Panc1 (cell line): ENCODE measurements around the gene ALS2CL. TPM values are rescaled to one million over a fixed set of nuclear protein-coding genes. Genes with fewer than 3 reads are reported as not detected.

Experiments
- ATAC-seq: fragments of 200-7000 bp; cut with Tn5 transposase; 2 replicates; pipeline ENCODE4 v1.9.1; 2020; ENCODE audit warnings: mild to moderate bottlenecking, moderate library complexity
- BruUV-seq: library from RNA; stranded (reverse); fragments of 400-500 nt; replicated peaks from 2 replicates; lab custom pipeline; 2021; lab: Mats Ljungman, UMichigan
- CTCF ChIA-PET: fragments of 300-600 bp; sonication (Branson Sonifier 250); formaldehyde crosslinking; loops from one replicate; lab custom pipeline; 2022; ENCODE audit warnings: antibody characterized with exemption; lab: Charles Lee
- POLR2A ChIA-PET: fragments of 300-600 bp; sonication (Branson Sonifier 250); formaldehyde crosslinking; loops from one replicate; lab custom pipeline; 2022; ENCODE audit warnings: antibody characterized with exemption; lab: Charles Lee
- DNase-seq: peaks from one replicate; pipeline ENCODE4 v3.0.0-alpha.2; 2010; ENCODE audit warnings: low read depth, low spot score
- H3K27ac ChIP-seq: 2 replicates; pipeline ENCODE4 v1.5.1; 2011; ENCODE audit warnings: mild to moderate bottlenecking, low read length, inconsistent platforms
- H3K27me3 ChIP-seq: fragments of 200-500 bp; sonication (Bioruptor generic); 2 replicates; pipeline ENCODE4 v1.6.0; 2014; ENCODE audit warnings: low read length, inconsistent platforms; ENCODE audit not compliant: control insufficient read depth, insufficient read depth
- H3K36me3 ChIP-seq: fragments of 200-500 bp; sonication (Bioruptor generic); 2 replicates; pipeline ENCODE4 v1.5.1; 2014; ENCODE audit warnings: inconsistent platforms, mild to moderate bottlenecking, low read length, moderate library complexity; ENCODE audit not compliant: control insufficient read depth, insufficient read depth
- H3K4me1 ChIP-seq: 2 replicates; pipeline ENCODE4 v1.5.1; 2011; ENCODE audit warnings: inconsistent platforms, mild to moderate bottlenecking, low read length, moderate library complexity; ENCODE audit not compliant: control insufficient read depth, insufficient read depth
- H3K4me3 ChIP-seq, 2 experiments: 2 replicates each; pipeline ENCODE4 v1.5.1; 2011 to 2012; ENCODE audit warnings: low read depth in 2 of 2, low read length in 2 of 2, mild to moderate bottlenecking in 2 of 2, inconsistent platforms in 1 of 2, moderate library complexity in 1 of 2
- H3K9me3 ChIP-seq: fragments of 200-500 bp; sonication (Bioruptor generic); 2 replicates; pipeline ENCODE4 v1.5.1; 2014; ENCODE audit warnings: low read depth, mild to moderate bottlenecking, inconsistent platforms, low read length, moderate library complexity; ENCODE audit not compliant: control insufficient read depth, insufficient read depth
- POLR2AphosphoS5 ChIP-seq: IDR thresholded peaks from 2 replicates; pipeline ENCODE4 v1.6.1; 2012; ENCODE audit warnings: mild to moderate bottlenecking, low read depth, low read length, moderate library complexity
- SIN3A ChIP-seq: IDR thresholded peaks from 2 replicates; pipeline ENCODE4 v1.6.1; 2012; ENCODE audit warnings: low read depth, mild to moderate bottlenecking, low read length, moderate library complexity, borderline replicate concordance; ENCODE audit not compliant: insufficient read depth
- TCF7L2 ChIP-seq: IDR thresholded peaks from 2 replicates; pipeline ENCODE4 v1.6.1; 2011; ENCODE audit warnings: mild to moderate bottlenecking, low read depth, low read length, inconsistent platforms
- in situ Hi-C: cut with HindIII; loops from 2 replicates; pipeline ENCODE4 v1.10.0; 2016; ENCODE audit warnings: low sequenced_read_pairs, low pct_unique_long_range_greater_than_20kb
- intact Hi-C: fragments of 100-400 bp; cut with micrococcal nuclease; formaldehyde crosslinking; loops from one replicate; pipeline ENCODE4 v1.10.0; 2022; ENCODE audit not compliant: unreplicated experiment
- total RNA-seq: library from RNA; stranded (reverse); gene quantifications from one replicate; pipeline ENCODE4 v1.2.1, GENCODE V29; 2021; ENCODE audit not compliant: unreplicated experiment
- TF ChIP-seq, protein P1 (sequence below), 2 experiments: IDR thresholded peaks; 2 replicates each; pipeline ENCODE4 v1.6.1; 2011 to 2012; ENCODE audit warnings: low read depth in 2 of 2, control low read depth in 1 of 2, low read length in 1 of 2, mild to moderate bottlenecking in 1 of 2, moderate library complexity in 1 of 2; ENCODE audit not compliant: insufficient read depth in 1 of 2
- TF ChIP-seq, protein P2 (sequence below): fragments of 450-650 bp; IDR thresholded peaks from 2 replicates; pipeline ENCODE4 v1.5.1; 2017; ENCODE audit warnings: mild to moderate bottlenecking

Gene ALS2CL
- total RNA-seq, 1 experiment from 2014 or later: 2.7 TPM

DNA sequence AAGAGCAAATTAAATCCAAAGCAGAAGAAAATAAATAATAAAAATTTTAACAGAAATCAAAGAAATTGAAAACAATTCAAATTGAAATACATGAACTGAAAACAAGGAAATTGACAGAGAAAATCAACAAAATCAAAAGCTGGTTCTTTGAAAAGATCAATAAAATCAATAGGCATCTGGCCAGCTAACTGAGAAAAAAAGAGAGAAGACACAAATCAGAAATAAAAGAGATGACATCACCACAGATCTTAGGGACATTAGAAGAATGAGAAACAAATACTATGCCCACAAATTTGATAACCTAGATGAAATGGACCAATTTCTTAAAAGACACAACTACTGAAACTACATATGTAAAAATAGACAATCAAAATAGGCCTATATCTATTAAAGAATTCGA, 42.4 kb downstream of the ALS2CL start:
- no peaks in the 10 kb centered on the region for H3K27me3 ChIP-seq
- no peak for DNase-seq
- intact Hi-C loops: no loop called here
- CTCF ChIA-PET: no interaction called here
- POLR2A ChIA-PET: no interaction called here
- no peak overlapping the region for H3K4me3 ChIP-seq
- in situ Hi-C loops: no loop called here
- no TSS peak for BruUV-seq
- H3K4me1 ChIP-seq: no peaks in the 10 kb centered on the region
- no peak for ATAC-seq
- TF ChIP-seq, protein P1, sequence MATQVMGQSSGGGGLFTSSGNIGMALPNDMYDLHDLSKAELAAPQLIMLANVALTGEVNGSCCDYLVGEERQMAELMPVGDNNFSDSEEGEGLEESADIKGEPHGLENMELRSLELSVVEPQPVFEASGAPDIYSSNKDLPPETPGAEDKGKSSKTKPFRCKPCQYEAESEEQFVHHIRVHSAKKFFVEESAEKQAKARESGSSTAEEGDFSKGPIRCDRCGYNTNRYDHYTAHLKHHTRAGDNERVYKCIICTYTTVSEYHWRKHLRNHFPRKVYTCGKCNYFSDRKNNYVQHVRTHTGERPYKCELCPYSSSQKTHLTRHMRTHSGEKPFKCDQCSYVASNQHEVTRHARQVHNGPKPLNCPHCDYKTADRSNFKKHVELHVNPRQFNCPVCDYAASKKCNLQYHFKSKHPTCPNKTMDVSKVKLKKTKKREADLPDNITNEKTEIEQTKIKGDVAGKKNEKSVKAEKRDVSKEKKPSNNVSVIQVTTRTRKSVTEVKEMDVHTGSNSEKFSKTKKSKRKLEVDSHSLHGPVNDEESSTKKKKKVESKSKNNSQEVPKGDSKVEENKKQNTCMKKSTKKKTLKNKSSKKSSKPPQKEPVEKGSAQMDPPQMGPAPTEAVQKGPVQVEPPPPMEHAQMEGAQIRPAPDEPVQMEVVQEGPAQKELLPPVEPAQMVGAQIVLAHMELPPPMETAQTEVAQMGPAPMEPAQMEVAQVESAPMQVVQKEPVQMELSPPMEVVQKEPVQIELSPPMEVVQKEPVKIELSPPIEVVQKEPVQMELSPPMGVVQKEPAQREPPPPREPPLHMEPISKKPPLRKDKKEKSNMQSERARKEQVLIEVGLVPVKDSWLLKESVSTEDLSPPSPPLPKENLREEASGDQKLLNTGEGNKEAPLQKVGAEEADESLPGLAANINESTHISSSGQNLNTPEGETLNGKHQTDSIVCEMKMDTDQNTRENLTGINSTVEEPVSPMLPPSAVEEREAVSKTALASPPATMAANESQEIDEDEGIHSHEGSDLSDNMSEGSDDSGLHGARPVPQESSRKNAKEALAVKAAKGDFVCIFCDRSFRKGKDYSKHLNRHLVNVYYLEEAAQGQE (IDR thresholded peaks at IDR 0.05; ENCODE audit: insufficient read depth in 1 of 2, low read depth in 2 of 2, low read length in 1 of 2): no peak
- TF ChIP-seq TCF7L2: no peak
- TF ChIP-seq, protein P2, sequence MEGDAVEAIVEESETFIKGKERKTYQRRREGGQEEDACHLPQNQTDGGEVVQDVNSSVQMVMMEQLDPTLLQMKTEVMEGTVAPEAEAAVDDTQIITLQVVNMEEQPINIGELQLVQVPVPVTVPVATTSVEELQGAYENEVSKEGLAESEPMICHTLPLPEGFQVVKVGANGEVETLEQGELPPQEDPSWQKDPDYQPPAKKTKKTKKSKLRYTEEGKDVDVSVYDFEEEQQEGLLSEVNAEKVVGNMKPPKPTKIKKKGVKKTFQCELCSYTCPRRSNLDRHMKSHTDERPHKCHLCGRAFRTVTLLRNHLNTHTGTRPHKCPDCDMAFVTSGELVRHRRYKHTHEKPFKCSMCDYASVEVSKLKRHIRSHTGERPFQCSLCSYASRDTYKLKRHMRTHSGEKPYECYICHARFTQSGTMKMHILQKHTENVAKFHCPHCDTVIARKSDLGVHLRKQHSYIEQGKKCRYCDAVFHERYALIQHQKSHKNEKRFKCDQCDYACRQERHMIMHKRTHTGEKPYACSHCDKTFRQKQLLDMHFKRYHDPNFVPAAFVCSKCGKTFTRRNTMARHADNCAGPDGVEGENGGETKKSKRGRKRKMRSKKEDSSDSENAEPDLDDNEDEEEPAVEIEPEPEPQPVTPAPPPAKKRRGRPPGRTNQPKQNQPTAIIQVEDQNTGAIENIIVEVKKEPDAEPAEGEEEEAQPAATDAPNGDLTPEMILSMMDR: no peak
- TF ChIP-seq POLR2AphosphoS5: no peak
- no peaks in the 10 kb centered on the region for H3K9me3 ChIP-seq
- H3K36me3 ChIP-seq: no peaks in the 10 kb centered on the region
- H3K27ac ChIP-seq: no peak overlapping the region

DNA sequence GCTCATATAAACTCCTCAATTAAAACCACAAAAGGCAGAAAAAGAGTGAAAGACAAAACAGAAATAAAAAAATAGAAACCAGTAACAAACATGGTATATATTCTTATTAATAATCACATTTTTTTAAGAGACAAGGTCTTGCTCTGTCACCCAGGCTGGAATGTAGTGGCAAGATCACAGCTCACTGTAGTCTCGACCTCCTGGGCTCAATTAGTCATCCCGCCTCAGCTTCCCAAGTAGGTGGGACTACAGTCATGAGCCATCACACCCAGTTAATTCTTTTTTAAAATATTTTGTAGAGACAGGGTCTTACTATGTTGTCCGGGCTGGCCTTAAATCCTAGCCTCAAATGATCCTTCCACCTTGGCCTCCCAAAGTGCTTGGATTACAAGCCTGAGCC, 44.0 kb downstream of the ALS2CL start:
- Histone ChIP-seq H3K4me1 (no peaks in the 10 kb centered on the region), H3K27me3 (no peaks in the 10 kb centered on the region), H3K27ac (no peak overlapping the region), H3K4me3 (no peak overlapping the region), H3K36me3 (no peaks in the 10 kb centered on the region), H3K9me3 (no peaks in the 10 kb centered on the region)
- in situ Hi-C loops (no loop called here), intact Hi-C loops (no loop called here)
- ATAC-seq (no peak), DNase-seq (no peak)
- BruUV-seq: no TSS peak
- TF ChIP-seq POLR2AphosphoS5 (no peak), TCF7L2 (no peak), SIN3A (no peak)
- TF ChIP-seq, protein P1 (IDR thresholded peaks at IDR 0.05; ENCODE audit: insufficient read depth in 1 of 2, low read depth in 2 of 2, low read length in 1 of 2): no peak
- TF ChIP-seq, protein P2: no peak
- ChIA-PET POLR2A (interaction anchor here (0.6 kb wide), 1 partner anchor 1517 kb away, joined by 6 read pairs; no protein-coding TSS in a partner anchor), CTCF (no interaction called here)
